ENCODE results near the gene GNL1. TPM values are rescaled to one million over a fixed set of nuclear protein-coding genes. Genes with fewer than 3 reads are reported as not detected.
"Not testable (repeated sequence)": the region's sequence is repeated elsewhere in the genome, so short reads cannot be mapped to it uniquely, and the experiment has no call there.

GNL1 gene
- 30.9 TPM for total RNA-seq
- polyA plus RNA-seq: 63.7 TPM

GRCh38 chr6:30556066-30556905 lies at the start of gene GNL1:
Gene GNL1, minus strand, starts transcription at chr6:30556489. Its CDS starts 286 bp downstream, at chr6:30556203.
- Histone ChIP-seq H3K36me3 (ENCODE audit: insufficient read depth) (no peaks in the 10 kb centered on the region), H3K4me1 (ENCODE audit: insufficient read depth) (peaks cover 1% of the 10 kb centered on the region), H3K27ac (ENCODE audit: low read depth) (peak within 1 kb of the TSS; percentile 94), H3K4me3 (ENCODE audit: low read depth, low read length) (peak within 1 kb of the TSS; percentile 74)
- under 1% methylated on average over 71 of the region's 71 CpGs for WGBS
- DNase-seq (ENCODE audit: extremely low spot score): peak; percentile 83

DNA sequence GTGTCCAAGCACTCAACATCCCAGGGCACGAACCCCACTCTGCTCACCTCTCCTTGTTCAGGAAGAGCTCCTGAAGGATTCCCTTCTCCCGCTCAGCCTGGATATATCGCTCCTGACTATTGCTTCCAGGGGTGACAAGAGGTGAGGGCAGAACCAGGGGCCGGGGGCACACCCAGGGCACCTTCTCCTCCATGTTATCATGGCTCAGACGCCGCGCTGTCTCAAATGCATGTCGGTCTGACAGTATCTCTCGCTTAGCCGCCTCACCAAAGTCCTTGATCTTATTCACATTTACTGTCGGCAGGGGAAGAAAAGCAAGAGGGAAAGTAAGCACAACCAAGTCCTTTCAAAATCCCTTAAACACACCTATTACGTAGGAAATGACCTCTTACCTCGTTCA lies 47.7 kb upstream of the GNL1 start:
- no peaks in the 10 kb centered on the region for H3K4me1 ChIP-seq (ENCODE audit: insufficient read depth)
- no peak for DNase-seq (ENCODE audit: extremely low spot score)
- no peak overlapping the region for H3K27ac ChIP-seq (ENCODE audit: low read depth)
- H3K36me3 ChIP-seq (ENCODE audit: insufficient read depth): peaks cover 23% of the 10 kb centered on the region
- no peak overlapping the region for H3K4me3 ChIP-seq (ENCODE audit: low read depth, low read length)
- 94% methylated on average over 13 of the region's 13 CpGs for WGBS

GRCh38 chr6:30601815-30602641 lies 45.7 kb upstream of the GNL1 start:
- H3K36me3 ChIP-seq (ENCODE audit: insufficient read depth): peaks cover 20% of the 10 kb centered on the region
- H3K4me1 ChIP-seq (ENCODE audit: insufficient read depth): no peaks in the 10 kb centered on the region
- H3K4me3 ChIP-seq (ENCODE audit: low read depth, low read length): no peak overlapping the region
- no peak for DNase-seq (ENCODE audit: extremely low spot score)
- WGBS: 91% methylated on average over 39 of the region's 39 CpGs
- no peak overlapping the region for H3K27ac ChIP-seq (ENCODE audit: low read depth)

- 65% methylated on average over 6 of the region's 6 CpGs for WGBS
- H3K27ac ChIP-seq (ENCODE audit: low read depth): no peak overlapping the region
- no peak for DNase-seq (ENCODE audit: extremely low spot score)
- peaks cover 20% of the 10 kb centered on the region for H3K36me3 ChIP-seq (ENCODE audit: insufficient read depth)
- no peaks in the 10 kb centered on the region for H3K4me1 ChIP-seq (ENCODE audit: insufficient read depth)
- no peak overlapping the region for H3K4me3 ChIP-seq (ENCODE audit: low read depth, low read length)
Measured at GRCh38 chr6:30601436-30601814, 45.1 kb upstream of the GNL1 start.

- no peak overlapping the region for H3K4me3 ChIP-seq (ENCODE audit: low read depth, low read length)
- H3K36me3 ChIP-seq (ENCODE audit: insufficient read depth): peaks cover 20% of the 10 kb centered on the region
- no peak for DNase-seq (ENCODE audit: extremely low spot score)
- no peak overlapping the region for H3K27ac ChIP-seq (ENCODE audit: low read depth)
- no peaks in the 10 kb centered on the region for H3K4me1 ChIP-seq (ENCODE audit: insufficient read depth)
- 54% methylated on average over 10 of the region's 10 CpGs for WGBS
Measured at GRCh38 chr6:30600451-30600961, 44.2 kb upstream of the GNL1 start.

- no peak overlapping the region for H3K4me3 ChIP-seq (ENCODE audit: low read depth, low read length)
- DNase-seq (ENCODE audit: extremely low spot score): no peak
- no peaks in the 10 kb centered on the region for H3K4me1 ChIP-seq (ENCODE audit: insufficient read depth)
- 66% methylated on average over 13 of the region's 13 CpGs for WGBS
- H3K27ac ChIP-seq (ENCODE audit: low read depth): no peak overlapping the region
- peaks cover 17% of the 10 kb centered on the region for H3K36me3 ChIP-seq (ENCODE audit: insufficient read depth)
Measured at GRCh38 chr6:30599625-30600324, 43.5 kb upstream of the GNL1 start.

- no peaks in the 10 kb centered on the region for H3K4me1 ChIP-seq (ENCODE audit: insufficient read depth)
- WGBS: 67% methylated on average over 12 of the region's 12 CpGs
- no peak overlapping the region for H3K4me3 ChIP-seq (ENCODE audit: low read depth, low read length)
- DNase-seq (ENCODE audit: extremely low spot score): no peak
- peaks cover 11% of the 10 kb centered on the region for H3K36me3 ChIP-seq (ENCODE audit: insufficient read depth)
- no peak overlapping the region for H3K27ac ChIP-seq (ENCODE audit: low read depth)
Measured at GRCh38 chr6:30598912-30599624, 42.8 kb upstream of the GNL1 start.

DNA sequence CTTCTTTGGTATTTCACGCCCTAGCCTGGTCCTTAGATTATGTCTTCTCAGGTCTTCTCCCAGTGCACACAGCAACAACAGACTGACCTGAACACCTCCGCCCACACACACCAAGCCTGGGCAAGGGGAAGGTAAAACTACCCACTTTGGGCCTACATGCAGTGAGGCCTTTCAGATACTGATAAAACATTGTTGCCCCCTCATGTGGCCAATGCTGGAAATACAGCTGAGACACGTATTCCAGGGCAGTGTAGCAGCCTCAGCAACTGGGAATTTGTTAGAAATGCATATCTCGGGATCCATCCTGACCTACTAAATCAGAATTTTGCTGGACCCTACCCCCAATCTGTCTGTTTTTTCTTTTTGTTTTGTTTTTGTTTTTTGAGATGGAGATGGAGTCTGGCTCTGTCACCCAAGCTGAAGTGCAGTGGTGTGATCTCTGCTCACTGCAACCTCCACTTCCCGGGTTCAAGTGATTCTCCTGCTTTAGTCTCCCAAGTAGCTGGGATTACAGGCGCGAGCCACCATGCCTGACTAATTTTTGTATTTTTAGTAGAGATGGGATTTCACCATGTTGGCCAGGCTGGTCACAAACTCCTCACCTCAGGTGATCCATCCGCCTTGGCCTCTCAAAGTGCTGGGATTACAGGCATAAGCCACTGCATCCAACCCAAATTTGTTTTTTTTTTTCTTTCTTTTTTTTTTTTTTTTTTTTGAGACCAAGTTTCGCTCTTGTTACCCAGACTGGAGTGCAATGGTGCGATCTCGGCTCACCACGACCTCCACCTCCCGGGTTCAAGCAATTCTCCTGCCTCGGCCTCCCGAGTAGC lies 41.2 kb upstream of the GNL1 start:
- 76% methylated on average over 15 of the region's 15 CpGs for WGBS
- H3K27ac ChIP-seq (ENCODE audit: low read depth); H3K4me1 ChIP-seq (ENCODE audit: insufficient read depth); DNase-seq (ENCODE audit: extremely low spot score); H3K36me3 ChIP-seq (ENCODE audit: insufficient read depth); H3K4me3 ChIP-seq (ENCODE audit: low read depth, low read length): not testable (repeated sequence)

DNA sequence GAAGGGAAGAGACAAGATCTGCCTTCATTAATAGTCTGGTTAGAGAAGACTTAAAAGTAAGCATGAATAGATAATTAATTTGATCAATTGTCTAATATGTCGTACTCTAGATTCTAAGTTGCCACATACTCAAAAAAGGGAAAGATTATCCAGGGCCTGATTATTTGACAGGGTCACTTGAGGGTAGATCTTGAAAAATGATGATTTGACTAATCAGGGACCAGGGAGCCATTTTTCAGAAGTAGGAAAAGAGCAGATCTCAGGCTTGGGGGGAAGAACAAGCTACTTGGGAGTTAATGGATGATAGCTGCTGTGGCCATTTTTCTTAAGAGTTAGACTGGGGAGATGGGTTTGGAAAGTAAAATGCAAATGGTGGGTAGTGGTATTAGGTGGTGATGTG lies 36.0 kb upstream of the GNL1 start:
- 97% methylated on average over 1 of the region's 1 CpG for WGBS
- H3K36me3 ChIP-seq (ENCODE audit: insufficient read depth): no peaks in the 10 kb centered on the region
- H3K4me1 ChIP-seq (ENCODE audit: insufficient read depth): no peaks in the 10 kb centered on the region
- H3K4me3 ChIP-seq (ENCODE audit: low read depth, low read length): no peak overlapping the region
- H3K27ac ChIP-seq (ENCODE audit: low read depth): no peak overlapping the region
- DNase-seq (ENCODE audit: extremely low spot score): no peak

DNA sequence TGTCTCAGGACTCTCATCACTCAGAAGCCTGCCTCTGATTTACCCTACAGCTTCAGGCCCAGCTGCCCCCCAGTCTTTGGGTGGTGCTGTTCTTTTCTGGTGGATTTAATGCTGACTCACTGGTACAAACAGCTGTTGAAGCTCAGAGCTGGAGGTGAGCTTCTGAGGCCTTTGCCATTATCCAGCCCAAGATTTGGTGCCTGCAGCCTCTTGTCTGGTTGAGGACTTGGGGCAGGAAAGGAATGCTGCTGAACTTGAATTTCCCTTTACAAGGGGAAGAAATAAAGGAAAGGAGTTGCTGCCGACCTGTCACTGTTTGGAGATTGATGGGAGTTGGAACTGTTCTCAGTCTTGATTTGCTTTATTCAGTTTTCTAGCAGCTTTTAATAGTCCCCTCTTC lies 34.7 kb upstream of the GNL1 start:
- no peak overlapping the region for H3K4me3 ChIP-seq (ENCODE audit: low read depth, low read length)
- H3K36me3 ChIP-seq (ENCODE audit: insufficient read depth): no peaks in the 10 kb centered on the region
- no peaks in the 10 kb centered on the region for H3K4me1 ChIP-seq (ENCODE audit: insufficient read depth)
- 63% methylated on average over 1 of the region's 1 CpG for WGBS
- H3K27ac ChIP-seq (ENCODE audit: low read depth): peak overlapping the region; percentile 24
- peak; percentile 84 for DNase-seq (ENCODE audit: extremely low spot score)

GRCh38 chr6:30590509-30590908 lies 34.2 kb upstream of the GNL1 start:
- H3K4me1 ChIP-seq (ENCODE audit: insufficient read depth): no peaks in the 10 kb centered on the region
- H3K4me3 ChIP-seq (ENCODE audit: low read depth, low read length): no peak overlapping the region
- no peak for DNase-seq (ENCODE audit: extremely low spot score)
- WGBS: 81% methylated on average over 8 of the region's 8 CpGs
- no peaks in the 10 kb centered on the region for H3K36me3 ChIP-seq (ENCODE audit: insufficient read depth)
- H3K27ac ChIP-seq (ENCODE audit: low read depth): peak overlapping the region; percentile 40

DNA sequence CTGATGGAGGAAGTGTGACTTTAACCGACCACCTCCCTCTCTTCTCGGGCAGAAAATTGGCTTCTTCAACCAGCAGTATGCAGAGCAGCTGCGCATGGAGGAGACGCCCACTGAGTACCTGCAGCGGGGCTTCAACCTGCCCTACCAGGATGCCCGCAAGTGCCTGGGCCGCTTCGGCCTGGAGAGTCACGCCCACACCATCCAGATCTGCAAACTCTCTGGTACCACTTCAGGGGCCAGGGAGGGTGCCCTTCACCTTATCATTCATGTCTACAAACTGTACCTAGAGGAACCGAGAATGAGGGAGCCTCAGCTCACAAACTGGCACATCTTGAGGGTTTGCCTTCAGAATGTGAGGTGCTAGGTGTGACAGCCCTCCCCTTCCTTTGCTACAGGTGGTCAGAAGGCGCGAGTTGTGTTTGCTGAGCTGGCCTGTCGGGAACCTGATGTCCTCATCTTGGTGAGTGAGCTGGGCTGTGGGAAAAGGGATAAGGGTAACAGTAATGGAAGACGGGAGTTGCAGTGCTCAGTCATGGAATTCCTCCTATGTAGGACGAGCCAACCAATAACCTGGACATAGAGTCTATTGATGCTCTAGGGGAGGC lies 33.6 kb upstream of the GNL1 start:
- H3K36me3 ChIP-seq (ENCODE audit: insufficient read depth): peaks cover 3% of the 10 kb centered on the region
- H3K4me3 ChIP-seq (ENCODE audit: low read depth, low read length): no peak overlapping the region
- 90% methylated on average over 15 of the region's 15 CpGs for WGBS
- no peak for DNase-seq (ENCODE audit: extremely low spot score)
- H3K27ac ChIP-seq (ENCODE audit: low read depth): peak overlapping the region; percentile 40
- H3K4me1 ChIP-seq (ENCODE audit: insufficient read depth): no peaks in the 10 kb centered on the region

All from urinary bladder (tissue), 4 donors.